IMR-90 (cell line): Measurements from ENCODE around the gene CARMIL1. TPM values are rescaled to one million over a fixed set of nuclear protein-coding genes. Genes with fewer than 3 reads are reported as not detected.

Source experiments
- ATAC-seq: fragments of 200-7000 bp; cut with Tn5 transposase; 2 replicates; pipeline ENCODE4 v1.9.1; 2020; ENCODE audit warnings: low read depth, mild to moderate bottlenecking, moderate library complexity
- BruUV-seq: library from RNA; stranded (reverse); fragments of 400-500 nt; replicated peaks from 2 replicates; lab custom pipeline; 2021; lab: Mats Ljungman, UMichigan
- CTCF ChIA-PET: fragments of 300-600 bp; formaldehyde crosslinking; extraction: SDS; loops from one replicate; lab custom pipeline; 2021; ENCODE audit warnings: antibody characterized with exemption; lab: Yijun Ruan, JAX
- POLR2A ChIA-PET: fragments of 300-600 bp; sonication (Branson Sonifier 250); formaldehyde crosslinking; loops from one replicate; lab custom pipeline; 2022; ENCODE audit warnings: antibody characterized with exemption; ENCODE audit not compliant: unreplicated experiment; lab: Charles Lee
- DNase-seq: peaks from one replicate; pipeline ENCODE4 v3.0.0; 2013
- H2AFZ ChIP-seq: replicated peaks from 2 replicates; pipeline ENCODE3; 2013; ENCODE audit warnings: low read length, mild to moderate bottlenecking; ENCODE audit not compliant: poor library complexity
- H2AK5ac ChIP-seq: 2 replicates; pipeline ENCODE4 v1.6.1; 2013; ENCODE audit warnings: low read depth, low read length, inconsistent platforms
- H2AK9ac ChIP-seq: replicated peaks from 2 replicates; pipeline ENCODE3; 2013; ENCODE audit warnings: mild to moderate bottlenecking, low read depth, low read length, moderate library complexity; ENCODE audit not compliant: poor library complexity
- H2BK120ac ChIP-seq: 2 replicates; pipeline ENCODE4 v1.6.1; 2013; ENCODE audit warnings: low read depth, low read length, inconsistent platforms
- H2BK15ac ChIP-seq: 3 replicates; pipeline ENCODE4 v1.6.1; 2013; ENCODE audit warnings: low read depth, low read length, inconsistent platforms
- H2BK20ac ChIP-seq: 2 replicates; pipeline ENCODE4 v1.6.1; 2013; ENCODE audit warnings: low read depth, mild to moderate bottlenecking, inconsistent platforms, low read length, moderate library complexity
- H2BK5ac ChIP-seq: 2 replicates; pipeline ENCODE4 v1.6.1; 2013; ENCODE audit warnings: mild to moderate bottlenecking, low read depth, low read length, inconsistent platforms; ENCODE audit not compliant: poor library complexity, severe bottlenecking
- H3K14ac ChIP-seq: replicated peaks from 2 replicates; pipeline ENCODE4 v1.6.1; 2013; ENCODE audit warnings: low read depth, low read length, inconsistent platforms
- H3K18ac ChIP-seq: 2 replicates; pipeline ENCODE4 v1.6.1; 2013; ENCODE audit warnings: low read depth, low read length, control low read depth
- H3K23ac ChIP-seq: 2 replicates; pipeline ENCODE4 v1.6.1; 2013; ENCODE audit warnings: low read depth, low read length, inconsistent platforms
- H3K27ac ChIP-seq: 2 replicates; pipeline ENCODE4 v1.5.1; 2013; ENCODE audit warnings: mild to moderate bottlenecking, control low read depth, low read length; ENCODE audit not compliant: insufficient read depth
- H3K27me3 ChIP-seq: 2 replicates; pipeline ENCODE4 v1.6.1; 2013; ENCODE audit warnings: low read length; ENCODE audit not compliant: control insufficient read depth, insufficient read depth
- H3K36me3 ChIP-seq: 2 replicates; pipeline ENCODE4 v1.6.1; 2013; ENCODE audit warnings: low read length, mixed read lengths; ENCODE audit not compliant: control insufficient read depth, insufficient read depth
- H3K4ac ChIP-seq: 2 replicates; pipeline ENCODE4 v1.6.1; 2013; ENCODE audit warnings: low read depth, low read length, inconsistent platforms
- H3K4me1 ChIP-seq: 2 replicates; pipeline ENCODE4 v1.6.1; 2013; ENCODE audit warnings: low read length, mixed read lengths; ENCODE audit not compliant: control insufficient read depth, insufficient read depth
- H3K4me2 ChIP-seq: 2 replicates; pipeline ENCODE4 v1.6.1; 2013; ENCODE audit warnings: low read depth, mild to moderate bottlenecking, control low read depth, low read length, moderate library complexity
- H3K4me3 ChIP-seq: 2 replicates; pipeline ENCODE4 v1.5.1; 2013; ENCODE audit warnings: low read depth, mild to moderate bottlenecking, control low read depth, low read length, moderate library complexity; ENCODE audit not compliant: insufficient read depth
- H3K56ac ChIP-seq: 2 replicates; pipeline ENCODE4 v1.6.1; 2013; ENCODE audit warnings: low read length, inconsistent platforms; ENCODE audit not compliant: insufficient read depth; ENCODE audit errors: extremely low read depth
- H3K79me1 ChIP-seq, 2 experiments: 2 replicates each; pipeline ENCODE4 v1.6.1; 2013; ENCODE audit warnings: low read length in 2 of 2, inconsistent platforms in 1 of 2, low read depth in 1 of 2
- H3K9ac ChIP-seq: 2 replicates; pipeline ENCODE4 v1.6.1; 2013; ENCODE audit warnings: low read depth, low read length, control low read depth
- H3K9me1 ChIP-seq: 2 replicates; pipeline ENCODE4 v1.6.1; 2013; ENCODE audit warnings: low read length, inconsistent platforms; ENCODE audit not compliant: insufficient read depth
- H3K9me3 ChIP-seq: 2 replicates; pipeline ENCODE4 v1.6.1; 2013; ENCODE audit warnings: low read length; ENCODE audit not compliant: control insufficient read depth, insufficient read depth
- H4K20me1 ChIP-seq: 2 replicates; pipeline ENCODE4 v1.6.1; 2013; ENCODE audit warnings: low read length, inconsistent platforms; ENCODE audit not compliant: insufficient read depth
- H4K5ac ChIP-seq: 2 replicates; pipeline ENCODE4 v1.6.1; 2013; ENCODE audit warnings: mild to moderate bottlenecking, low read depth, low read length, control low read depth
- H4K8ac ChIP-seq, 2 experiments: 2 replicates each; pipeline ENCODE4 v1.6.1; 2013; ENCODE audit warnings: low read depth in 2 of 2, low read length in 2 of 2, control low read depth in 1 of 2, inconsistent platforms in 1 of 2
- H4K91ac ChIP-seq: 2 replicates; pipeline ENCODE4 v1.6.1; 2013; ENCODE audit warnings: low read depth, low read length, inconsistent platforms; ENCODE audit not compliant: insufficient read depth
- BHLHE40 ChIP-seq: fragments of 150-350 bp; IDR thresholded peaks from 2 replicates; pipeline ENCODE4 v1.6.1; 2016; ENCODE audit warnings: mild to moderate bottlenecking, low read depth, low read length
- CEBPB ChIP-seq: IDR thresholded peaks from 2 replicates; pipeline ENCODE4 v1.6.1; 2012; ENCODE audit warnings: low read depth, low read length, improper control_type of control experiment
- CHD1 ChIP-seq: IDR thresholded peaks from 2 replicates; pipeline ENCODE4 v1.6.1; 2012; ENCODE audit warnings: low read depth, low read length, improper control_type of control experiment
- CTCF ChIP-seq: conservative IDR thresholded peaks from 2 replicates; pipeline ENCODE4 v1.5.1; 2012; ENCODE audit warnings: mild to moderate bottlenecking, low read depth, low read length, improper control_type of control experiment
- ELK1 ChIP-seq: fragments of 150-350 bp; IDR thresholded peaks from 2 replicates; pipeline ENCODE4 v1.6.1; 2016; ENCODE audit warnings: low read depth, mild to moderate bottlenecking, low read length, moderate library complexity, borderline replicate concordance
- FOS ChIP-seq: fragments of 150-350 bp; IDR thresholded peaks from 2 replicates; pipeline ENCODE4 v1.6.1; 2016; ENCODE audit warnings: low read depth, low read length
- MAFK ChIP-seq: IDR thresholded peaks from 2 replicates; pipeline ENCODE4 v1.6.1; 2012; ENCODE audit warnings: low read depth, low read length, improper control_type of control experiment
- MAZ ChIP-seq: IDR thresholded peaks from 2 replicates; pipeline ENCODE4 v1.6.1; 2012; ENCODE audit warnings: low read depth, mild to moderate bottlenecking, low read length, improper control_type of control experiment, moderate library complexity, borderline replicate concordance
- MXI1 ChIP-seq: IDR thresholded peaks from 2 replicates; pipeline ENCODE4 v1.6.1; 2012; ENCODE audit warnings: low read depth, mild to moderate bottlenecking, low read length, moderate library complexity, borderline replicate concordance
- NFE2L2 ChIP-seq: fragments of 150-350 bp; IDR thresholded peaks from 2 replicates; pipeline ENCODE4 v1.6.1; 2016; ENCODE audit warnings: low read depth, mild to moderate bottlenecking, low read length
- POLR2A ChIP-seq: IDR thresholded peaks from 2 replicates; pipeline ENCODE4 v1.6.1; 2012; ENCODE audit warnings: mild to moderate bottlenecking, low read depth, low read length
- RAD21 ChIP-seq: IDR thresholded peaks from 2 replicates; pipeline ENCODE4 v1.6.1; 2012; ENCODE audit warnings: low read length, improper control_type of control experiment
- RCOR1 ChIP-seq: IDR thresholded peaks from 2 replicates; pipeline ENCODE4 v1.6.1; 2012; ENCODE audit warnings: mild to moderate bottlenecking, low read length, improper control_type of control experiment; ENCODE audit not compliant: insufficient replicate concordance
- RFX5 ChIP-seq: IDR thresholded peaks from 2 replicates; pipeline ENCODE4 v1.8.0; 2012; ENCODE audit warnings: low read depth, mild to moderate bottlenecking, low read length, moderate library complexity
- SMC3 ChIP-seq: fragments of 150-350 bp; IDR thresholded peaks from 2 replicates; pipeline ENCODE4 v1.6.1; 2016; ENCODE audit warnings: low read depth, mild to moderate bottlenecking, antibody characterized with exemption, low read length, moderate library complexity
- USF2 ChIP-seq: fragments of 150-350 bp; IDR thresholded peaks from 2 replicates; pipeline ENCODE4 v1.6.1; 2017; ENCODE audit warnings: mild to moderate bottlenecking, antibody characterized with exemption, low read length, low read depth
- WGBS, 2 experiments: methylation state at CpG; one replicate each; pipeline versions ENCODE4 v1.1.5 to v1.1.7; 2013; ENCODE audit warnings: missing lambda C conversion rate in 2 of 2; ENCODE audit not compliant: insufficient read length in 1 of 2; ENCODE audit errors: extremely low coverage in 2 of 2; 5-methylcytosine and 5-hydroxymethylcytosine counted together
- dilution Hi-C: fragments of 300-500 bp; cut with HindIII; formaldehyde crosslinking; loops from one replicate; pipeline ENCODE4 v1.14.3; 2018; ENCODE audit warnings: low sequenced_read_pairs; ENCODE audit not compliant: unreplicated experiment
- in situ Hi-C: fragments of 300-500 bp; cut with MboI; formaldehyde crosslinking; loops from 3 replicates; pipeline ENCODE4 v1.14.3; 2019; ENCODE audit warnings: low sequenced_read_pairs, inconsistent platforms, mixed read lengths
- intact Hi-C: fragments of 100-400 bp; cut with micrococcal nuclease; formaldehyde crosslinking; loops from 2 replicates; pipeline ENCODE4 v1.10.0; 2022
- polyA plus RNA-seq, 3 experiments: library from polyadenylated mRNA; depleted of rRNA; stranded (reverse); fragments of >200 nt; gene quantifications; 2 replicates each; pipeline ENCODE4 v1.2.3, GENCODE V29; 2012; ENCODE audit warnings: low replicate concordance in 1 of 3
- total RNA-seq: library from RNA; depleted of rRNA; stranded (reverse); fragments of >200 nt; gene quantifications from 2 replicates; pipeline ENCODE4 v1.2.3, GENCODE V29; 2012

Gene CARMIL1
- total and polyA plus RNA-seq, 2 of the 4 experiments (the other 2 are of a cell fraction), result 1.3 to 2.9 TPM

- DNase-seq, result no peak
- no peak overlapping the region for H4K8ac ChIP-seq
- H3K4me2 ChIP-seq, result no peak overlapping the region
- no peaks in the 10 kb centered on the region for H3K4me1 ChIP-seq
- H3K4me3 ChIP-seq, result no peak overlapping the region
- H3K14ac ChIP-seq, result no peak overlapping the region
- no peak overlapping the region for H2AK9ac ChIP-seq
- ChIA-PET POLR2A (no interaction called here), CTCF (interaction anchor here (0.7 kb wide), 1 partner anchor 316 kb away, joined by 3 read pairs; no protein-coding TSS in a partner anchor)
- 100% methylated on average over 1 of the region's 4 CpGs; no CpG with 5 or more reads in 1 of the 2 experiments for WGBS, 2 experiments
- H3K9ac ChIP-seq, result no peak overlapping the region
- no peak overlapping the region for H4K5ac ChIP-seq
- H2BK20ac ChIP-seq, result no peak overlapping the region
- no peaks in the 10 kb centered on the region for H3K79me1 ChIP-seq
- TF ChIP-seq CHD1 (no peak), BHLHE40 (no peak), ELK1 (no peak), MAFK (no peak), RAD21 (no peak), MAZ (no peak), NFE2L2 (no peak), SMC3 (no peak), POLR2A (no peak), RCOR1 (no peak), RFX5 (no peak), CTCF (no peak), USF2 (no peak), MXI1 (no peak), FOS (no peak), CEBPB (no peak)
- no peak overlapping the region for H2AFZ ChIP-seq
- H4K20me1 ChIP-seq, result no peaks in the 10 kb centered on the region
- no peak overlapping the region for H2BK15ac ChIP-seq
- H3K18ac ChIP-seq, result no peak overlapping the region
- H2AK5ac ChIP-seq, result no peak overlapping the region
- H3K23ac ChIP-seq, result no peak overlapping the region
- H3K27me3 ChIP-seq, result no peaks in the 10 kb centered on the region
- H4K91ac ChIP-seq, result no peak overlapping the region
- H3K36me3 ChIP-seq, result no peaks in the 10 kb centered on the region
- H2BK120ac ChIP-seq, result no peak overlapping the region
- no peak overlapping the region for H3K56ac ChIP-seq
- intact Hi-C loops (no loop called here), in situ Hi-C loops (no loop called here), dilution Hi-C loops (no loop called here)
- no peak for ATAC-seq
- H3K27ac ChIP-seq, result no peak overlapping the region
- H3K9me1 ChIP-seq, result no peaks in the 10 kb centered on the region
- H2BK5ac ChIP-seq, result no peak overlapping the region
- H3K9me3 ChIP-seq, result no peaks in the 10 kb centered on the region
- no TSS peak for BruUV-seq
- H3K4ac ChIP-seq, result no peak overlapping the region
Observed at GRCh38 chr6:25582101-25582500, 302.9 kb downstream of the CARMIL1 start.
